ENCODE data around the gene TRIP4. TPM values are rescaled to one million over a fixed set of nuclear protein-coding genes. Genes with fewer than 3 reads are reported as not detected.

The TRIP4 gene
- total and polyA plus RNA-seq, 9 of the 15 experiments (the other 6 are each of a cell fraction or from before 2014, with no cell fraction given): 7.6 to 23.3 (median 16.7) TPM

- TF ChIP-seq REST (IDR thresholded peaks at IDR 0.05; ENCODE audit: borderline replicate concordance) (peak; percentile 85; the same call in 1 of the 2 replicates), REST (CRISPR knock-in tag; IDR thresholded peaks at IDR 0.05; ENCODE audit: low read depth) (no peak), KDM5B (IDR thresholded peaks at IDR 0.05; ENCODE audit: insufficient replicate concordance, low read depth, low read length) (peak; percentile 52), NR2C2 (CRISPR knock-in tag; IDR thresholded peaks at IDR 0.05) (peak; percentile 99), NR2C2 (tag; IDR thresholded peaks at IDR 0.05) (peak; percentile 100), ZNF143 (CRISPR knock-in tag; IDR thresholded peaks at IDR 0.05) (0 out of 2 replicates have a peak, but pooled peaks have one; percentile 37), DEAF1 (CRISPR knock-in tag; IDR thresholded peaks at IDR 0.05) (peak; percentile 75), CREB1 (IDR thresholded peaks at IDR 0.05) (peak; percentile 56), CREB1 (CRISPR knock-in tag; IDR thresholded peaks at IDR 0.05) (0 out of 2 replicates have a peak, but pooled peaks have one; percentile 38), POLR2AphosphoS2 (IDR thresholded peaks at IDR 0.05; ENCODE audit: low read length) (peak; percentile 74; the same call in 1 of the 2 replicates), E2F8 (IDR thresholded peaks at IDR 0.05; ENCODE audit: low read depth, partially characterized antibody) (peak; percentile 87), SIX5 (IDR thresholded peaks at IDR 0.05; ENCODE audit: borderline replicate concordance in 1 of 2, insufficient read depth in 1 of 2, low read depth in 1 of 2, low read length in 2 of 2) (peak in 1 of 2 experiments; percentile 31; a peak in 1 of 4 replicates), DIDO1 (tag; IDR thresholded peaks at IDR 0.05; ENCODE audit: low read depth) (0 out of 2 replicates have a peak, but pooled peaks have one; percentile 40), SUPT5H (IDR thresholded peaks at IDR 0.05) (peak; percentile 71)
These were observed 31.5 kb upstream of the TRIP4 start, which contains the start of gene CSNK1G1 (continued) for GRCh38 chr15:64355944-64356709.

All from K562 (cell line).